ENCODE results near the gene CSTPP1. TPM values are rescaled to one million over a fixed set of nuclear protein-coding genes. Genes with fewer than 3 reads are reported as not detected.

CSTPP1 gene
- total RNA-seq, 2 donors from 2014 or later = 12.2 to 13.8 TPM

DNA sequence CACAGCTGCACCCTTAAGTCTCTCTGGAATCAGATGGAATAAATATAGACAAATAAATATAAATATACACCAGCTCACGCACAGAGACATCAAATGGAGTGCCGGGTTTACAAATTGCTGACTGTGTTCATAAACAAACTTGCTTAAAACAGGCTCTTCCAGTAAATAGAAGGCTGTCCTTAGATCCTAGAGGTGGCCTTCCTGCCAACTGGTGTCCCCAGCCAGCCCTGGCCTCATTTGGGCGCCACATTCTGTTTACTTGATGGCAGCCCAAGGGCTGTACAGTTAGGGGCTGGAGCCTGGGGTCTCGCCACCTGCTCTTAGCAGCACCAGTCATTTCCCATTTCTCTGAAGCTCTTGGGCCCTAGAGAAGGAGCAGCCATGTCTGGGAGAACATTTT lies 219.3 kb downstream of the CSTPP1 start:
- peaks cover 3% of the 10 kb centered on the region for H3K36me3 Mint-ChIP-seq (ENCODE audit: low read depth)
- peaks cover 19% of the 10 kb centered on the region for H3K4me1 Mint-ChIP-seq
- DNase-seq (no peak), ATAC-seq (no peak)
- H3K9me3 ChIP-seq (ENCODE audit: control insufficient read depth, low read length, poor library complexity, severe bottlenecking) = no peaks in the 10 kb centered on the region
- H3K4me3 Mint-ChIP-seq = no peak overlapping the region
- H3K27me3 Mint-ChIP-seq = no peaks in the 10 kb centered on the region
- H3K27ac Mint-ChIP-seq = peak overlapping the region; percentile 93

DNA sequence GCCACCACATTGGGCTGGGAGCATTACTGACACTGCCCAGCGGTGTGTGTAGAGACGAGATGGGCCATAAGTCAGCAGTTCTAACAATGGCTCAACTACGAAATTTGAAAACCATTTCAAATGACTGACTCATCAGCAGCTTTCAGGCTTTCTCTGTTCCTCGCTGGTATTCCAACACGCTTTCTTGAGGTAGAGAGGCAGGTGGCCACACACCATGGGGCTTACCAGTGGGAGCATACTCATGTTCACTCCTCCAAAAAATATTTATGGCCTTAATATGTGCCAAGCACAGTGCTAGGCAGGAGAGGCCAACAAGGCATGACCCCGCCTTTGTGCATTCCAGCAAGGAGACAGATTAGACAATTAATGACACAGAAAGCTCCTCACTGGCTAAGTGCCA lies 219.8 kb downstream of the CSTPP1 start:
- Mint-ChIP-seq H3K27ac (no peak overlapping the region), H3K4me3 (no peak overlapping the region), H3K27me3 (no peaks in the 10 kb centered on the region), H3K36me3 (ENCODE audit: low read depth) (peaks cover 3% of the 10 kb centered on the region), H3K4me1 (peaks cover 19% of the 10 kb centered on the region)
- H3K9me3 ChIP-seq (ENCODE audit: control insufficient read depth, low read length, poor library complexity, severe bottlenecking) = no peaks in the 10 kb centered on the region
- DNase-seq = no peak
- no peak for ATAC-seq

- DNase-seq (no peak), ATAC-seq (no peak)
- Mint-ChIP-seq H3K27me3 (no peaks in the 10 kb centered on the region), H3K36me3 (ENCODE audit: low read depth) (peaks cover 3% of the 10 kb centered on the region), H3K27ac (no peak overlapping the region), H3K4me3 (no peak overlapping the region), H3K4me1 (peaks cover 19% of the 10 kb centered on the region)
- no peaks in the 10 kb centered on the region for H3K9me3 ChIP-seq (ENCODE audit: control insufficient read depth, low read length, poor library complexity, severe bottlenecking)
Measured at GRCh38 chr11:47156951-47157350, 220.4 kb downstream of the CSTPP1 start.

DNA sequence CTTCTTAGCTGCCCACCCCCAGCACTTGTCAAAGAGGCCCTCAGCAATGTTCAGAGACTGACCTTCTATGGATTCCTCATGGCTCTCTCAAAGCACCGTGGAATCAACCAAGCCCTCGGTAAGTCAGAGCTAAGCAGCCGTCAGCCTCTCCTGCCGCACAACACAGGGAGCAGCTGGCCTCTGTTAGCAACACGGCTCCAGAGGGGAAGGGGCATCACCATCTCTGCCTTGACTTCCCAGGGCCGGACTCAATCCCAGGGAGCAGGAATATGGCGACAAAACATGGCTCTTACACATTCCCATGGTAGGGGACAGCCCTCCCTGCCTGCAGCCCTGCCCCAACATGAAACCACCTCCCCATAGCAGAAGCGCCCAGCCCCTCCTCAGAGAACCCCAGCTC lies 221.2 kb downstream of the CSTPP1 start:
- no peaks in the 10 kb centered on the region for H3K27me3 Mint-ChIP-seq
- no peaks in the 10 kb centered on the region for H3K9me3 ChIP-seq (ENCODE audit: control insufficient read depth, low read length, poor library complexity, severe bottlenecking)
- no peak overlapping the region for H3K27ac Mint-ChIP-seq

GRCh38 chr11:47158242-47158641 lies 221.7 kb downstream of the CSTPP1 start:
- H3K4me3 Mint-ChIP-seq = no peak overlapping the region
- peaks cover 15% of the 10 kb centered on the region for H3K4me1 Mint-ChIP-seq
- DNase-seq = no peak
- no peak for ATAC-seq
- no peaks in the 10 kb centered on the region for H3K27me3 Mint-ChIP-seq
- H3K27ac Mint-ChIP-seq = no peak overlapping the region
- no peaks in the 10 kb centered on the region for H3K9me3 ChIP-seq (ENCODE audit: control insufficient read depth, low read length, poor library complexity, severe bottlenecking)
- peaks cover 3% of the 10 kb centered on the region for H3K36me3 Mint-ChIP-seq (ENCODE audit: low read depth)

More for the DNA sequence above, 221.2 kb downstream of the CSTPP1 start:
- DNase-seq (no peak), ATAC-seq (no peak)
- Mint-ChIP-seq H3K4me3 (no peak overlapping the region), H3K36me3 (ENCODE audit: low read depth) (peaks cover 3% of the 10 kb centered on the region), H3K4me1 (peaks cover 19% of the 10 kb centered on the region)

GRCh38 chr11:47160753-47161133 lies 224.2 kb downstream of the CSTPP1 start:
- H3K36me3 Mint-ChIP-seq (ENCODE audit: low read depth) = no peaks in the 10 kb centered on the region
- H3K27me3 Mint-ChIP-seq = no peaks in the 10 kb centered on the region
- no peaks in the 10 kb centered on the region for H3K4me1 Mint-ChIP-seq
- ATAC-seq (peak; percentile 7), DNase-seq (no peak)
- no peaks in the 10 kb centered on the region for H3K9me3 ChIP-seq (ENCODE audit: control insufficient read depth, low read length, poor library complexity, severe bottlenecking)
- no peak overlapping the region for H3K27ac Mint-ChIP-seq
- no peak overlapping the region for H3K4me3 Mint-ChIP-seq

DNA sequence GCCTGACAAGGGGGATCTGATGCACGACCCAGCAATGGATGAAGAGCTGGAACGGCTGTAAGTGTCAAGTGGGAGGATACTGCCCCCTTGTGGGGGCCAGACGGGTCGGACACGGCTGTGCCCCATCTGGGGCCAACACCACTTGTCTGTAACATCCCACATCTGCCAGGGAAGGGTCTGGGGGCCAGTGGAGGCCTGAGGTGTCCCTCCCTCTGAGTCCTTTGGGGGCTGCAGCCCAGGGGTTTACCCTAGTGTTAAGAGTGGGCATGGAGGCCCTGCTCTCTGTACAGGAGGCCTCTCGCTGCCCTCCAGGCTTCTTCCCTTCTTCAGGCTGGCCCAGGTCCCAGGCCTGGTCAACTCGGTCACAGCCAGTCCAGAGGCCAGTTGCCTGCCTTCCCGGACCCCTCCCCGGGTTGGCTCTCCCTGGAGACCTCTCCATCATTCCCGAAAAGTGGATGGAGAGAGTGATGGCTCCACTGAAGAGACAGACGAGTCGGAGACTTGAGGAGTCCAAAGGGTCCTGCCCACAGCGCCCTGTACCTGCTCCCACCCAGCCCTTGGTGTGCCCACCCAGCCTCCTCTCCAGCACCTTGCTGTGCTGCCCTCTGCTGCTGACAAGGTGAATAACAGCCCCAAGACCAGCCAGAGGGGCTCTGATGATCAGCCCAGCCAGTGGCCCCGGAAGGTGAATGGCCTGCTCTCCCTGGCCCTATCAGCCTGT lies 224.7 kb downstream of the CSTPP1 start:
- no peaks in the 10 kb centered on the region for H3K27me3 Mint-ChIP-seq
- peak; percentile 77 for ATAC-seq
- peak overlapping the region; percentile 14 for H3K27ac Mint-ChIP-seq
- H3K4me3 Mint-ChIP-seq = no peak overlapping the region
- peak in 2 of 3 donors; percentile 21 to 41 for DNase-seq
- H3K4me1 Mint-ChIP-seq = no peaks in the 10 kb centered on the region
- H3K9me3 ChIP-seq (ENCODE audit: control insufficient read depth, low read length, poor library complexity, severe bottlenecking) = no peaks in the 10 kb centered on the region
- no peaks in the 10 kb centered on the region for H3K36me3 Mint-ChIP-seq (ENCODE audit: low read depth)

GRCh38 chr11:47161890-47162289 lies 225.3 kb downstream of the CSTPP1 start:
- Mint-ChIP-seq H3K36me3 (ENCODE audit: low read depth) (no peaks in the 10 kb centered on the region), H3K27me3 (no peaks in the 10 kb centered on the region), H3K27ac (peak overlapping the region; percentile 14), H3K4me1 (no peaks in the 10 kb centered on the region), H3K4me3 (no peak overlapping the region)
- no peak for DNase-seq
- no peaks in the 10 kb centered on the region for H3K9me3 ChIP-seq (ENCODE audit: control insufficient read depth, low read length, poor library complexity, severe bottlenecking)
- ATAC-seq = no peak

DNA sequence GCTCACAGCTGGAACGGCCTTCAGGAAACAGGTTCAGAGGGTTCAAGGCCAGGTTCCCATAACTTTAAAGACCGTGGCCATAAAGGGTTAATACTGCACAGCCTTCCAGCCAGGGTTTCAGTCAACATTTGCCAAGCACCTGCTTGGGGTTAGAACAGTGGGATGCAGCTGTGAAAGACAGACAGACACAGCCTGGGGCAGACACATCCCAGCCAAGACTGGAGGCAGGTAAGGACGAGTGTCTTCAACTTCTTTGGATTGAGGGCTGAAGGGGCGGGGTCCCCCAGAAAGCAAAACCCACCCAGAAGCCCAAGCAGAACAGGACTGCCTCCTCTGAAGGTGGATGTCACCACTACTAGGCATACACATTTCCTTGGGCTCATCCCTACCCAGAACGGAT lies 225.9 kb downstream of the CSTPP1 start:
- Mint-ChIP-seq H3K4me3 (no peak overlapping the region), H3K27ac (no peak overlapping the region), H3K36me3 (ENCODE audit: low read depth) (no peaks in the 10 kb centered on the region), H3K4me1 (no peaks in the 10 kb centered on the region), H3K27me3 (no peaks in the 10 kb centered on the region)
- no peaks in the 10 kb centered on the region for H3K9me3 ChIP-seq (ENCODE audit: control insufficient read depth, low read length, poor library complexity, severe bottlenecking)
- no peak for DNase-seq
- ATAC-seq = no peak

DNA sequence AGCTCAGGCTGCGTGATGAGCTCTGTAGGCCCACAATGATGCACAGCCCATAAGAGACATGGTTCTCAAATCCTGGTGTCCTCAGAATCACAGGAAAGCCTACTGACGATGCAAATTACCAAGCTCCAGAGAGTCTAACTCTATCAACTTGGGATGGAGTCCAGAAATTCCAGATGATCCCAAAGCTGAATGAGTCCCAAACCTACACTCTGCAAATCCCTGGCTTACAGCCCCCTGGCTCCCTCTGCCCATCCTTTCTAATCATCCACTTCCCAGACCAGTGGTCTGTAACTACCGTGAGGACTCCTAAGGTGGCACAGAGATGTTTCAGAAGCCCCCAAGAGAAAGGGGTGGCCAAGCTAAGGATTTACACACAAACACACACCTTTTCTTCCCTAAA lies 226.6 kb downstream of the CSTPP1 start:
- DNase-seq (no peak), ATAC-seq (no peak)
- no peak overlapping the region for H3K4me3 Mint-ChIP-seq
- no peaks in the 10 kb centered on the region for H3K27me3 Mint-ChIP-seq
- no peaks in the 10 kb centered on the region for H3K9me3 ChIP-seq (ENCODE audit: control insufficient read depth, low read length, poor library complexity, severe bottlenecking)
- H3K27ac Mint-ChIP-seq = no peak overlapping the region
- no peaks in the 10 kb centered on the region for H3K4me1 Mint-ChIP-seq
- H3K36me3 Mint-ChIP-seq (ENCODE audit: low read depth) = no peaks in the 10 kb centered on the region

DNA sequence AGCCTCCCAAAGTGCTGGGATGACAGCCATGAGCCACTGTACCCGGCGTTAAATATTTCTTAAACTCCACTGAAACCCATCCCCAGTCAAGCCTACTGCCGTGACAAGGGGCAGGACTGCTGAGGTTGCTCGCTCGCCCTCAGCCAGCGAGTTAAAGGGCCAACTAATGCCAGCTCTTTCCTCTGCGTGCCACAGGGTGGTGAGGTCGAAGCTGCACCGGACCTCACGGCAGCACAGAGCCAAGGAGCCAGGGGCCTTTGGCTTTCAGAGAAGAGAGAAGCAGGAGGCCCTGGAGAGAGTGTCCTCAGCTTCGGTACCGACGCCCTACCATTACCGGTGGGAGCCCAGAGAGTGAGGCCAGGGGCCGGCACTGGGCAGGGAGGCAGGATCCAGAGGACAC lies 227.3 kb downstream of the CSTPP1 start:
- ATAC-seq = no peak
- Mint-ChIP-seq H3K27ac (peak overlapping the region; percentile 11), H3K36me3 (ENCODE audit: low read depth) (no peaks in the 10 kb centered on the region), H3K4me1 (no peaks in the 10 kb centered on the region), H3K27me3 (no peaks in the 10 kb centered on the region), H3K4me3 (no peak overlapping the region)
- no peak for DNase-seq
- H3K9me3 ChIP-seq (ENCODE audit: control insufficient read depth, low read length, poor library complexity, severe bottlenecking) = no peaks in the 10 kb centered on the region

GRCh38 chr11:47164321-47164720 lies 227.8 kb downstream of the CSTPP1 start:
- H3K27me3 Mint-ChIP-seq = no peaks in the 10 kb centered on the region
- H3K27ac Mint-ChIP-seq = peak overlapping the region; percentile 11
- no peaks in the 10 kb centered on the region for H3K9me3 ChIP-seq (ENCODE audit: control insufficient read depth, low read length, poor library complexity, severe bottlenecking)
- DNase-seq (no peak), ATAC-seq (no peak)
- H3K4me3 Mint-ChIP-seq = no peak overlapping the region
- H3K4me1 Mint-ChIP-seq = no peaks in the 10 kb centered on the region
- H3K36me3 Mint-ChIP-seq (ENCODE audit: low read depth) = no peaks in the 10 kb centered on the region

DNA sequence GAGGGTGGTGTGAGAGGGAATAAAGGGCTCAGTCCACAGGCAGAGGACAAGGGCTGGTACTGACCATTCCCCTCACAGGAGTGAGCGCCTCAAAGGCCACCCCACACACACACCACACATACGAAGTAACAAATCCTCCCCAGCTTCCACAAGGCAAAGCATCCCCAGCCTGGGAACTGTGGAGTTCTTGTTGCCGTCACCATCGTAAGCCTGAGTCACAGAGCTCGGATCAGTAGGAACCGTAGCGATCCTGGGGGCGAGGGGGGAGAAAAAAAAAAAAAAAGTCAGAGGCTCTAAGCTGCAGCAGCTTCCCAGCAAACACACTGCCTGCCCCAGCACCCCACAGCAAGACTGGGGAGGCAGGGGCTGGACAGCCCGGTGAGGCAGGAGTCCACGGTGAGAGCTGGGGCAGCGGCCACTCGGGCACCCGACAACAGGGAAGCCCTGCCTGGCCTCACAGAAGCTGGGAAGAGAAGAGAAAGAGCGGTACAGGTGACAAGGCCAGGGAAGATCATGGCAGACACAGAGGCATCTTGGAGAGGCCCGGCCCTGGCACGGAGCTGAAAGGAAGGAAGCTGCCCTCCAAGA lies 228.8 kb downstream of the CSTPP1 start:
- Mint-ChIP-seq H3K27ac (no peak overlapping the region), H3K27me3 (no peaks in the 10 kb centered on the region), H3K4me1 (no peaks in the 10 kb centered on the region), H3K36me3 (ENCODE audit: low read depth) (no peaks in the 10 kb centered on the region), H3K4me3 (peak overlapping the region; percentile 3)
- no peaks in the 10 kb centered on the region for H3K9me3 ChIP-seq (ENCODE audit: control insufficient read depth, low read length, poor library complexity, severe bottlenecking)
- ATAC-seq (no peak), DNase-seq (no peak)

- H3K4me3 Mint-ChIP-seq = peak overlapping the region; percentile 25
- H3K36me3 Mint-ChIP-seq (ENCODE audit: low read depth) = peaks cover under 1% of the 10 kb centered on the region
- H3K9me3 ChIP-seq (ENCODE audit: control insufficient read depth, low read length, poor library complexity, severe bottlenecking) = no peaks in the 10 kb centered on the region
- DNase-seq = no peak
- H3K27ac Mint-ChIP-seq = no peak overlapping the region
- H3K27me3 Mint-ChIP-seq = no peaks in the 10 kb centered on the region
- peaks cover 1% of the 10 kb centered on the region for H3K4me1 Mint-ChIP-seq
- no peak for ATAC-seq
Measured at GRCh38 chr11:47166368-47166767, 229.8 kb downstream of the CSTPP1 start.
